A673 (cell line): ENCODE results near the gene NTN1. TPM values are rescaled to one million over a fixed set of nuclear protein-coding genes. Genes with fewer than 3 reads are reported as not detected.

ENCODE experiments used
- BruUV-seq: library from RNA; stranded (reverse); fragments of 400-500 nt; replicated peaks from 2 replicates; lab custom pipeline; 2021; lab: Mats Ljungman, UMichigan
- CTCF ChIA-PET: fragments of 300-600 bp; sonication (Branson Sonifier 250); formaldehyde crosslinking; loops from one replicate; lab custom pipeline; 2022; ENCODE audit warnings: antibody characterized with exemption; lab: Charles Lee
- POLR2A ChIA-PET: fragments of 300-600 bp; sonication (Branson Sonifier 250); formaldehyde crosslinking; loops from one replicate; lab custom pipeline; 2022; ENCODE audit warnings: antibody characterized with exemption; ENCODE audit not compliant: low non-redundant PET; lab: Charles Lee
- DNase-seq: peaks from one replicate; pipeline ENCODE4 v3.0.0-alpha.2; 2015; ENCODE audit warnings: low spot score
- H3K27ac ChIP-seq: fragments of 200-600 bp; sonication (generic); 2 replicates; pipeline ENCODE4 v1.5.1; 2016; ENCODE audit warnings: mixed run types, low read depth, mild to moderate bottlenecking, mixed read lengths, antibody characterized with exemption, low read length; ENCODE audit not compliant: poor library complexity, severe bottlenecking
- H3K27me3 ChIP-seq: fragments of 200-600 bp; sonication (generic); replicated peaks from 2 replicates; pipeline ENCODE4 v1.6.1; 2017; ENCODE audit warnings: mixed run types, low read depth, mild to moderate bottlenecking, mixed read lengths, antibody characterized with exemption, low read length; ENCODE audit not compliant: insufficient read depth, poor library complexity
- H3K36me3 ChIP-seq: fragments of 200-600 bp; sonication (generic); 2 replicates; pipeline ENCODE4 v1.6.1; 2016; ENCODE audit warnings: mixed run types, mild to moderate bottlenecking, mixed read lengths, antibody characterized with exemption, low read length; ENCODE audit not compliant: insufficient read depth, poor library complexity, severe bottlenecking
- H3K4me1 ChIP-seq: fragments of 200-600 bp; sonication (generic); 2 replicates; pipeline ENCODE4 v1.6.1; 2017; ENCODE audit warnings: mixed run types, mild to moderate bottlenecking, mixed read lengths, antibody characterized with exemption, low read length; ENCODE audit not compliant: insufficient read depth, poor library complexity, severe bottlenecking
- H3K4me3 ChIP-seq: fragments of 200-600 bp; sonication (generic); 2 replicates; pipeline ENCODE4 v1.5.1; 2016; ENCODE audit warnings: low read depth, mixed run types, mild to moderate bottlenecking, mixed read lengths, low read length; ENCODE audit not compliant: poor library complexity, severe bottlenecking
- H3K9me3 ChIP-seq: fragments of 200-600 bp; sonication (generic); 2 replicates; pipeline ENCODE4 v1.6.1; 2016; ENCODE audit warnings: mixed run types, low read depth, mild to moderate bottlenecking, mixed read lengths, antibody characterized with exemption, low read length; ENCODE audit not compliant: poor library complexity, severe bottlenecking
- EZH2 ChIP-seq: fragments of 200-600 bp; sonication (generic); IDR thresholded peaks from 2 replicates; pipeline ENCODE4 v1.6.1; 2017; ENCODE audit warnings: borderline replicate concordance, low read depth, mild to moderate bottlenecking, mixed read lengths, antibody characterized with exemption, low read length; ENCODE audit not compliant: poor library complexity, severe bottlenecking
- intact Hi-C: fragments of 100-400 bp; cut with micrococcal nuclease; formaldehyde crosslinking; loops from one replicate; pipeline ENCODE4 v1.10.0; 2022; ENCODE audit not compliant: unreplicated experiment
- total RNA-seq: library from RNA; stranded (reverse); gene quantifications from 2 replicates; pipeline ENCODE4 v1.2.3, GENCODE V29; 2021
- TF ChIP-seq, protein P1 (sequence below): fragments of 300-800, 200-600 bp; sonication (generic); conservative IDR thresholded peaks from 2 replicates; pipeline ENCODE4 v1.5.1; 2017; ENCODE audit warnings: low read depth, mild to moderate bottlenecking, antibody characterized with exemption, low read length, moderate library complexity, mixed read lengths

Gene NTN1
- total RNA-seq, 1 experiment from 2014 or later, result 4.3 TPM

- intact Hi-C loops, result no loop called here
- TF ChIP-seq EZH2, result no peak
- TF ChIP-seq, protein P1, sequence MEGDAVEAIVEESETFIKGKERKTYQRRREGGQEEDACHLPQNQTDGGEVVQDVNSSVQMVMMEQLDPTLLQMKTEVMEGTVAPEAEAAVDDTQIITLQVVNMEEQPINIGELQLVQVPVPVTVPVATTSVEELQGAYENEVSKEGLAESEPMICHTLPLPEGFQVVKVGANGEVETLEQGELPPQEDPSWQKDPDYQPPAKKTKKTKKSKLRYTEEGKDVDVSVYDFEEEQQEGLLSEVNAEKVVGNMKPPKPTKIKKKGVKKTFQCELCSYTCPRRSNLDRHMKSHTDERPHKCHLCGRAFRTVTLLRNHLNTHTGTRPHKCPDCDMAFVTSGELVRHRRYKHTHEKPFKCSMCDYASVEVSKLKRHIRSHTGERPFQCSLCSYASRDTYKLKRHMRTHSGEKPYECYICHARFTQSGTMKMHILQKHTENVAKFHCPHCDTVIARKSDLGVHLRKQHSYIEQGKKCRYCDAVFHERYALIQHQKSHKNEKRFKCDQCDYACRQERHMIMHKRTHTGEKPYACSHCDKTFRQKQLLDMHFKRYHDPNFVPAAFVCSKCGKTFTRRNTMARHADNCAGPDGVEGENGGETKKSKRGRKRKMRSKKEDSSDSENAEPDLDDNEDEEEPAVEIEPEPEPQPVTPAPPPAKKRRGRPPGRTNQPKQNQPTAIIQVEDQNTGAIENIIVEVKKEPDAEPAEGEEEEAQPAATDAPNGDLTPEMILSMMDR, result no peak
- H3K27ac ChIP-seq, result no peak overlapping the region
- no peak overlapping the region for H3K4me3 ChIP-seq
- CTCF ChIA-PET, result no interaction called here
- POLR2A ChIA-PET, result no interaction called here
- H3K4me1 ChIP-seq, result peaks cover 12% of the 10 kb centered on the region
- no peaks in the 10 kb centered on the region for H3K27me3 ChIP-seq
- no peak for DNase-seq
- no peaks in the 10 kb centered on the region for H3K9me3 ChIP-seq
- no TSS peak for BruUV-seq
- no peaks in the 10 kb centered on the region for H3K36me3 ChIP-seq
These were observed 188.6 kb downstream of the NTN1 start for GRCh38 chr17:9209781-9210370.

- TF ChIP-seq EZH2, result no peak
- TF ChIP-seq, protein P1, result no peak
- no peaks in the 10 kb centered on the region for H3K36me3 ChIP-seq
- H3K27ac ChIP-seq, result peak overlapping the region; percentile 43
- CTCF ChIA-PET, result no interaction called here
- H3K4me1 ChIP-seq, result peaks cover 12% of the 10 kb centered on the region
- BruUV-seq, result no TSS peak
- POLR2A ChIA-PET, result no interaction called here
- intact Hi-C loops, result no loop called here
- H3K27me3 ChIP-seq, result no peaks in the 10 kb centered on the region
- H3K9me3 ChIP-seq, result peaks cover 11% of the 10 kb centered on the region
- no peak overlapping the region for H3K4me3 ChIP-seq
- peak; percentile 63 for DNase-seq
These were observed 189.9 kb downstream of the NTN1 start for GRCh38 chr17:9211133-9211765.

DNA sequence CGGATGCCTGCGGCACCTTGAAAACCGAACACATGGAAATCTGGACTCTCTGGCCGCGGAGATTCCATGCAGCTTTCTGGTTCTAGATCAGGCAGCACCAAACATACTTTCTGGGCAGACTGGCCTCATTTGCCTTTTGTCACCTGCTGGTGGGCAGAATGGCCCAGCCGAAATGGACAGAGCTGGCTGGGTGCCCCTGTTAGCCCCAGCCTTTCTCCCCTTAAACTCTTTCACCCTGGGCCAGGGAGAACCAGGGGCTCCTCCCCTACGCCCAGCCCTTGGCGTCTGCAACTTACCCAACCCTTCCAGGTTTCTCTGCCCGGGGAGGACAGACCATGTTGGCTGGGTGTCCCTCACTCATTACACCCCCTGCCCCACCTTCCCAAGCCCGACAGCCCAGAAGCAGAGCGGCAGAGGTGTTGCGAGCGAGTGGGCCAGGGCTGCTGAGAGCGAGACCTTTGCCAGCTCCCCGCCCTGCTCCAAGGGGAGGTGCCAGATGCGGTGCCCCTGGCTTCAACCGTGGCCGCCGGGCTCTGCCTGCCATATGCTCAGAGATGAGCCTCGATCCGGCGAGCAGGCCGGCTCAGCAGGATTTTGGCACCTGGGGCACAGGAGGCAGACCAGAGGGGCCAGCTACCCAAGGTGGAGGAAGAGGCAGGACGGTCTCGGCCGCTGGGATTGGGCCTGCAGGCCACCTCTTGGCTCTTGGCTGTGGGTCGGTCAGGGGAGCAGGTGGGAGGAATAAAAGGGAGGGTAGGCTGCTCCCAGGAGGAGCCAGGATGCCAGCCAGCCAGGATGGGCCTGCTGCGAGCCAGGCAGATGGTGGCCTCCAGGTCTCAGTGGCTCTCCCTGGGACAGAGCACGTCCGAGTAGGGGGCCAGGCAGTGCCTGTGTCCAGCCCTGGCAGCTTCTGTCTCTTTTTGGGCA lies 191.3 kb downstream of the NTN1 start:
- no peak overlapping the region for H3K27ac ChIP-seq
- intact Hi-C loops, result no loop called here
- peaks cover 12% of the 10 kb centered on the region for H3K9me3 ChIP-seq
- BruUV-seq, result no TSS peak
- no peaks in the 10 kb centered on the region for H3K36me3 ChIP-seq
- POLR2A ChIA-PET, result no interaction called here
- CTCF ChIA-PET, result no interaction called here
- no peak overlapping the region for H3K4me3 ChIP-seq
- TF ChIP-seq, protein P1, result no peak
- no peak for TF ChIP-seq EZH2
- H3K4me1 ChIP-seq, result peaks cover 12% of the 10 kb centered on the region
- no peak for DNase-seq
- H3K27me3 ChIP-seq, result no peaks in the 10 kb centered on the region
